ENCODE measurements around the gene ZEB2.

- TF ChIP-seq CTCF (IDR thresholded peaks at IDR 0.05): no peak
- no peak for TF ChIP-seq EZH2 (IDR thresholded peaks at IDR 0.05)
- no peak for TF ChIP-seq EZH2phosphoT487 (IDR thresholded peaks at IDR 0.05)
These were observed 10.7 kb upstream of the ZEB2 start for GRCh38 chr2:144530596-144530995.
